CD4-positive, alpha-beta T cell (primary cell): ENCODE measurements around the gene ARSG. TPM values are rescaled to one million over a fixed set of nuclear protein-coding genes. Genes with fewer than 3 reads are reported as not detected.

ENCODE experiments used
- ATAC-seq: fragments of 200-7000 bp; cut with Tn5 transposase; one replicate; pipeline ENCODE4 v1.10.0; 2022; ENCODE audit warnings: mild to moderate bottlenecking; ENCODE audit not compliant: poor library complexity
- CTCF ChIA-PET: fragments of 350-600 bp; sonication (Branson Sonifier 250); formaldehyde crosslinking; loops from one replicate; lab custom pipeline; 2021; ENCODE audit warnings: antibody characterized with exemption, inconsistent platforms; lab: Charles Lee
- POLR2A ChIA-PET: fragments of 350-600 bp; sonication (Branson Sonifier 250); formaldehyde crosslinking; loops from one replicate; lab custom pipeline; 2021; ENCODE audit warnings: antibody characterized with exemption, inconsistent platforms; lab: Charles Lee
- DNase-seq, 14 experiments: peaks; one replicate each; pipeline ENCODE4 v3.0.0-alpha.2; 2013 to 2020; ENCODE audit warnings: mixed read lengths in 2 of 14
- H3K27ac ChIP-seq, 2 donors: one replicate each; pipeline versions ENCODE4 v1.5.1 to v1.7.0; 2013; ENCODE audit warnings: low read length in 2 of 2, low read depth in 1 of 2, mild to moderate bottlenecking in 1 of 2
- H3K27me3 ChIP-seq, 2 experiments: 1 replicate in 1 of 2; 2 replicates in 1 of 2; pipeline versions ENCODE4 v1.6.1 to v1.7.0; 2013; ENCODE audit warnings: low read length in 2 of 2, control low read depth in 1 of 2, mild to moderate bottlenecking in 1 of 2, moderate library complexity in 1 of 2; ENCODE audit not compliant: insufficient read depth in 2 of 2, control insufficient read depth in 1 of 2
- H3K36me3 ChIP-seq: one replicate; pipeline ENCODE4 v1.6.1; 2013; ENCODE audit warnings: low read length, control low read depth; ENCODE audit not compliant: insufficient read depth
- H3K4me1 ChIP-seq: one replicate; pipeline ENCODE4 v1.6.1; 2013; ENCODE audit warnings: low read length, control low read depth; ENCODE audit not compliant: insufficient read depth
- H3K4me3 ChIP-seq: one replicate; pipeline ENCODE4 v1.5.1; 2013; ENCODE audit warnings: mild to moderate bottlenecking, low read length, moderate library complexity
- H3K9me3 ChIP-seq, 2 experiments: 1 replicate in 1 of 2; 2 replicates in 1 of 2; pipeline versions ENCODE4 v1.6.1 to v1.7.0; 2013; ENCODE audit warnings: low read length in 2 of 2, mild to moderate bottlenecking in 2 of 2, control low read depth in 1 of 2, moderate library complexity in 1 of 2; ENCODE audit not compliant: control insufficient read depth in 1 of 2, insufficient read depth in 1 of 2
- H3K27ac Mint-ChIP-seq: one replicate; pipeline ENCODE4 v1.8.0; 2020; ENCODE audit warnings: mixed read lengths
- H3K27me3 Mint-ChIP-seq: one replicate; pipeline ENCODE4 v1.8.0; 2021; ENCODE audit warnings: mixed read lengths
- H3K36me3 Mint-ChIP-seq: one replicate; pipeline ENCODE4 v1.8.0; 2021; ENCODE audit warnings: low read depth, mixed read lengths
- H3K4me1 Mint-ChIP-seq: one replicate; pipeline ENCODE4 v1.8.0; 2021; ENCODE audit warnings: low read depth, mixed read lengths
- H3K4me3 Mint-ChIP-seq: one replicate; pipeline ENCODE4 v1.8.0; 2020; ENCODE audit warnings: mild to moderate bottlenecking, mixed read lengths
- H3K9me3 Mint-ChIP-seq: one replicate; pipeline ENCODE4 v1.8.0; 2020; ENCODE audit warnings: mixed read lengths
- intact Hi-C, 2 experiments: fragments of 100-400 bp; cut with DNase I in 1 of 2; cut with micrococcal nuclease in 1 of 2; formaldehyde crosslinking; loops; one replicate each; pipeline versions ENCODE4 v1.15.1 to v1.9.0; 2023 to 2025; cut with DNase I, micrococcal nuclease
- total RNA-seq, 174 experiments: library from RNA in 2 of 174; stranded (reverse) in 2 of 174; gene quantifications; one replicate each; pipeline ENCODE4 v1.2.3 and lab custom pipeline; 2021 to 2026
- TF ChIP-seq, protein P1 (sequence below): fragments of 200-600 bp; IDR thresholded peaks from one replicate; pipeline ENCODE4 v1.8.0; 2022; ENCODE audit warnings: antibody characterized with exemption, mild to moderate bottlenecking

ARSG gene
- total RNA-seq, 2 experiments from 2014 or later = 13.8 to 16.0 TPM

DNA sequence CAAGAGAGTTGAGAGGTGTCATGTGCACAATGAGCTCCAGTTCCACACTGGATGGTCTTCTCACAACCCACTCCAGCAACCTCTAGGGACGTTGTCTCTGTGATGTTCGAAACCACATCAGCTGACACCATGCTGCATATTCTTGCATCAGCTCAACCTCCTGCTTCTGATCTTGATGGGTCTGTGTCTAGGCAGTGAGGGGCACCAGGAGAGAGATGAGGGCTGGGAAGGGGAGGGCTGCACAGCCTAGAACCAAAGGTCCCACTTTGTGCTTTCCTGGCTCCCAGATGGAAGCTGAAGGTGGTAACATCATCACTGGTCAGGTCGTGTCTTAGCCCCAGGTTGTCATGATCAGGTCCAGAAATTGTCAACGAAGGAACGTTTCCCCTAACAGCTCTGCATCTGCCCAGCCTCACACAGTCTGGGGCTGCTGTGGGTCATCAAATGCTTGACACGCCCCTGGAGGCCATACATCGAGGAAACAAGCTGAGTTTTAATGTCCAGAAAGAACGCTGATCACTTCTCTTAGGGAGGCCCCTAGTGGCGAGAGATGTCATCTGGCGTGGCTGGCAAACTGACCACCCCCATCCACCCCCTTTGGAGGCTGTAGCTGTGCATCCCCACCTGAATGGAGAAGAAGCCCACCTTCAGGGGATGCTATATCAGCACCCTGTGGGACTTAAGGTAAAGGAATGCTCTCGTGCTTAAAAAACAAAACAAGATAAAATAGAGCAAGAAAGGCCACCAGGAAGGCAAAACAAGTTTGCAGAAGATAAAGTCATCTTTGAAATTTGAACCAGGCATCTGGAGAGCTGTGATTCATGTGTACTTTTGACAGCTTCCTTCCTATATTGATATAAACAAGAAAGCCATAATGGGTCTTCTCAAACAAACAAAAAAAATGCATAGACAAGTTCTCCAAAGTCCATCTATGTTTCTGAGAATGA is 107.7 kb downstream of the ARSG start:
- H3K36me3 Mint-ChIP-seq = peaks cover 26% of the 10 kb centered on the region
- H3K27ac Mint-ChIP-seq = no peak overlapping the region
- ChIA-PET POLR2A (interaction anchor here (0.8 to 3.6 kb wide), 6 partner anchors 15 to 152 kb away, joined by 3 to 25 read pairs (median 4); partner anchors contain the start of genes AMZ2, ARSG and SLC16A6), CTCF (interaction anchor here (0.7 to 2.1 kb wide), 8 partner anchors 26 to 114 kb away, joined by 3 to 8 read pairs (median 4); no protein-coding TSS in a partner anchor)
- no peak overlapping the region for H3K4me3 Mint-ChIP-seq
- peaks cover 8 to 11% of the 10 kb centered on the region in 2 experiments for H3K9me3 ChIP-seq
- H3K27me3 Mint-ChIP-seq = no peaks in the 10 kb centered on the region
- H3K9me3 Mint-ChIP-seq = no peaks in the 10 kb centered on the region
- H3K27ac ChIP-seq = no peak overlapping the region
- no peaks in the 10 kb centered on the region for H3K27me3 ChIP-seq
- DNase-seq (peak in 4 of 14 experiments; percentile 35 to 57 (median 48)), ATAC-seq (no peak)
- peaks cover 3% of the 10 kb centered on the region for H3K36me3 ChIP-seq
- TF ChIP-seq, protein P1, sequence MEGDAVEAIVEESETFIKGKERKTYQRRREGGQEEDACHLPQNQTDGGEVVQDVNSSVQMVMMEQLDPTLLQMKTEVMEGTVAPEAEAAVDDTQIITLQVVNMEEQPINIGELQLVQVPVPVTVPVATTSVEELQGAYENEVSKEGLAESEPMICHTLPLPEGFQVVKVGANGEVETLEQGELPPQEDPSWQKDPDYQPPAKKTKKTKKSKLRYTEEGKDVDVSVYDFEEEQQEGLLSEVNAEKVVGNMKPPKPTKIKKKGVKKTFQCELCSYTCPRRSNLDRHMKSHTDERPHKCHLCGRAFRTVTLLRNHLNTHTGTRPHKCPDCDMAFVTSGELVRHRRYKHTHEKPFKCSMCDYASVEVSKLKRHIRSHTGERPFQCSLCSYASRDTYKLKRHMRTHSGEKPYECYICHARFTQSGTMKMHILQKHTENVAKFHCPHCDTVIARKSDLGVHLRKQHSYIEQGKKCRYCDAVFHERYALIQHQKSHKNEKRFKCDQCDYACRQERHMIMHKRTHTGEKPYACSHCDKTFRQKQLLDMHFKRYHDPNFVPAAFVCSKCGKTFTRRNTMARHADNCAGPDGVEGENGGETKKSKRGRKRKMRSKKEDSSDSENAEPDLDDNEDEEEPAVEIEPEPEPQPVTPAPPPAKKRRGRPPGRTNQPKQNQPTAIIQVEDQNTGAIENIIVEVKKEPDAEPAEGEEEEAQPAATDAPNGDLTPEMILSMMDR = peak; percentile 40
- peaks cover 37% of the 10 kb centered on the region for H3K4me1 ChIP-seq
- peaks cover 36% of the 10 kb centered on the region for H3K4me1 Mint-ChIP-seq
- intact Hi-C loops = loop anchor here in 1 of 2 experiments (5.0 kb wide), 1 partner anchor 42 kb away; no protein-coding TSS in a partner anchor
- H3K4me3 ChIP-seq = no peak overlapping the region

- ChIA-PET POLR2A (interaction anchor here (0.8 to 3.6 kb wide), 6 partner anchors 15 to 152 kb away, joined by 3 to 25 read pairs (median 4); partner anchors contain the start of genes AMZ2, ARSG and SLC16A6), CTCF (interaction anchor here (0.7 to 2.1 kb wide), 7 partner anchors 25 to 115 kb away, joined by 3 to 8 read pairs (median 4); no protein-coding TSS in a partner anchor)
- H3K27me3 Mint-ChIP-seq = no peaks in the 10 kb centered on the region
- peak overlapping the region; percentile 25 for H3K27ac Mint-ChIP-seq
- peak overlapping the region; percentile 30 for H3K4me3 Mint-ChIP-seq
- Histone ChIP-seq H3K36me3 (peaks cover 2% of the 10 kb centered on the region), H3K9me3 (peaks cover 6 to 7% of the 10 kb centered on the region in 2 experiments), H3K4me3 (no peak overlapping the region), H3K27ac (no peak overlapping the region), H3K4me1 (peaks cover 37% of the 10 kb centered on the region), H3K27me3 (no peaks in the 10 kb centered on the region)
- ATAC-seq = peak; percentile 65
- peaks cover 36% of the 10 kb centered on the region for H3K4me1 Mint-ChIP-seq
- intact Hi-C loops = loop anchor here in 1 of 2 experiments (5.0 kb wide), 1 partner anchor 43 kb away; no protein-coding TSS in a partner anchor
- DNase-seq = peak in 8 of 14 experiments; percentile 9 to 57 (median 19)
- H3K36me3 Mint-ChIP-seq = peaks cover 30% of the 10 kb centered on the region
- TF ChIP-seq, protein P1 = no peak
- peaks cover 3% of the 10 kb centered on the region for H3K9me3 Mint-ChIP-seq
Measured at GRCh38 chr17:68399638-68400403, 108.5 kb downstream of the ARSG start.

- intact Hi-C loops = no loop called here
- Histone ChIP-seq H3K9me3 (peaks cover 1 to 7% of the 10 kb centered on the region in 2 experiments), H3K4me1 (peaks cover 37% of the 10 kb centered on the region), H3K27me3 (no peaks in the 10 kb centered on the region), H3K27ac (no peak overlapping the region), H3K36me3 (no peaks in the 10 kb centered on the region), H3K4me3 (no peak overlapping the region)
- Mint-ChIP-seq H3K4me1 (peaks cover 36% of the 10 kb centered on the region), H3K27ac (peak overlapping the region; percentile 25), H3K36me3 (peaks cover 31% of the 10 kb centered on the region), H3K27me3 (no peaks in the 10 kb centered on the region), H3K9me3 (peaks cover 3% of the 10 kb centered on the region), H3K4me3 (peak overlapping the region; percentile 30)
- no peak for DNase-seq
- ATAC-seq = no peak
- ChIA-PET POLR2A (interaction anchor here (1.1 to 3.6 kb wide), 2 partner anchors 14 to 109 kb away, joined by 4 to 25 read pairs; partner anchors contain the start of genes ARSG and SLC16A6), CTCF (interaction anchor here (1.2 to 2.1 kb wide), 2 partner anchors 32 to 50 kb away, joined by 3 to 8 read pairs; no protein-coding TSS in a partner anchor)
- TF ChIP-seq, protein P1 = no peak
Measured at GRCh38 chr17:68400404-68400735, 109.1 kb downstream of the ARSG start.
